Mucosa of descending colon (tissue), 3 donors: Measurements from ENCODE around the gene LRRC25. TPM values are rescaled to one million over a fixed set of nuclear protein-coding genes. Genes with fewer than 3 reads are reported as not detected.

Experiments used
- ATAC-seq: fragments of 200-7000 bp; cut with Tn5 transposase; one replicate; pipeline ENCODE4 v1.9.1; 2020; ENCODE audit warnings: mild to moderate bottlenecking, moderate library complexity
- DNase-seq, 3 donors: peaks; one replicate each; pipeline ENCODE4 v3.0.0-alpha.2; 2020
- H3K36me3 ChIP-seq: fragments of 200-600 bp; one replicate; pipeline ENCODE4 v1.8.0; 2021; ENCODE audit warnings: low read depth, mild to moderate bottlenecking
- H3K4me1 ChIP-seq: fragments of 200-600 bp; one replicate; pipeline ENCODE4 v1.8.0; 2021; ENCODE audit warnings: low read depth, mild to moderate bottlenecking
- H3K4me3 ChIP-seq: fragments of 200-600 bp; one replicate; pipeline ENCODE4 v1.8.0; 2021; ENCODE audit warnings: mild to moderate bottlenecking
- H3K9me3 ChIP-seq: fragments of 200-600 bp; one replicate; pipeline ENCODE4 v1.8.0; 2021; ENCODE audit warnings: mild to moderate bottlenecking
- intact Hi-C, 2 donors: fragments of 100-400 bp; cut with DNase I in 1 of 2; cut with micrococcal nuclease in 1 of 2; formaldehyde crosslinking; loops; one replicate each; pipeline versions ENCODE4 v1.11.0 to v1.11.1; 2022; cut with DNase I, micrococcal nuclease
- microRNA-seq: library from miRNA; unstranded; fragments of <30 nt; microRNA quantifications from one replicate; pipeline ENCODE4, GENCODE V29; 2019
- total RNA-seq, 3 donors: library from RNA; stranded (reverse); fragmentation: NEBNext Ultra II Directional in 2 of 3; extraction: Animal tissue kit (Norgen Biotek cat#: 25700) in 2 of 3; gene quantifications; one replicate each; pipeline versions ENCODE4 v1.2.1 to v1.2.4, GENCODE V29; 2021 to 2023
- TF ChIP-seq, protein P1 (sequence below): fragments of 200-600 bp; IDR thresholded peaks from one replicate; pipeline ENCODE4 v1.8.0; 2022; ENCODE audit warnings: antibody characterized with exemption, mild to moderate bottlenecking
- donor health status: DM: no; HTN: no; CAD: no; lungs with moderate emphysema.
- donor health status: DM: no; HTN: no; CAD: no.
- donor health status: DM: no; HTN: yes; CAD: no.

The LRRC25 gene
- total RNA-seq, 3 donors from 2014 or later, result 2.1 to 8.8 (median 5.8) TPM

DNA sequence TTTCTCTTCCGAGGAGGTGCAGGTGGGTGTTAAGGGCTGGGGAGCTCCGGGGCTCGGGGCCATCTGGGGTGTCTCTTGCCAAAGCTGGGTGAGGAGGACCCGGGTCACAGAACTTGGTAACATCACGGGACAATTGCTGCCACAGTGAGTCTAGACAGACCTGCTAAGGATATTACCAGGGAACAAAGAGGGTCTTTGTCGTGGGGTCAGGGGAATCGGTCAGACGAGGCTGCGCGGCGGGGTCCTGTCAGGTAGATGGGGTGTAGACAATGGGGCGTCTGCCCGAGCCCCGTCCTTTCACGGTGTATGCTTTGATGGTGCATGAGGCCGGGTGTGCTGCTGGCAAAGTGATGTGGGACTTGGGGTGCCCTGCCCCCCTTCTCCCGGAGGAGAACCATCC lies 49.3 kb downstream of the LRRC25 start:
- Histone ChIP-seq H3K36me3 (no peaks in the 10 kb centered on the region), H3K4me3 (no peak overlapping the region), H3K9me3 (no peaks in the 10 kb centered on the region), H3K4me1 (peaks cover 3% of the 10 kb centered on the region)
- DNase-seq, result no peak
- intact Hi-C loops, result loop anchor here (10.0 kb wide), 1 partner anchor 57 kb away; no protein-coding TSS in a partner anchor
- TF ChIP-seq, protein P1, sequence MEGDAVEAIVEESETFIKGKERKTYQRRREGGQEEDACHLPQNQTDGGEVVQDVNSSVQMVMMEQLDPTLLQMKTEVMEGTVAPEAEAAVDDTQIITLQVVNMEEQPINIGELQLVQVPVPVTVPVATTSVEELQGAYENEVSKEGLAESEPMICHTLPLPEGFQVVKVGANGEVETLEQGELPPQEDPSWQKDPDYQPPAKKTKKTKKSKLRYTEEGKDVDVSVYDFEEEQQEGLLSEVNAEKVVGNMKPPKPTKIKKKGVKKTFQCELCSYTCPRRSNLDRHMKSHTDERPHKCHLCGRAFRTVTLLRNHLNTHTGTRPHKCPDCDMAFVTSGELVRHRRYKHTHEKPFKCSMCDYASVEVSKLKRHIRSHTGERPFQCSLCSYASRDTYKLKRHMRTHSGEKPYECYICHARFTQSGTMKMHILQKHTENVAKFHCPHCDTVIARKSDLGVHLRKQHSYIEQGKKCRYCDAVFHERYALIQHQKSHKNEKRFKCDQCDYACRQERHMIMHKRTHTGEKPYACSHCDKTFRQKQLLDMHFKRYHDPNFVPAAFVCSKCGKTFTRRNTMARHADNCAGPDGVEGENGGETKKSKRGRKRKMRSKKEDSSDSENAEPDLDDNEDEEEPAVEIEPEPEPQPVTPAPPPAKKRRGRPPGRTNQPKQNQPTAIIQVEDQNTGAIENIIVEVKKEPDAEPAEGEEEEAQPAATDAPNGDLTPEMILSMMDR, result no peak
- no peak for ATAC-seq

DNA sequence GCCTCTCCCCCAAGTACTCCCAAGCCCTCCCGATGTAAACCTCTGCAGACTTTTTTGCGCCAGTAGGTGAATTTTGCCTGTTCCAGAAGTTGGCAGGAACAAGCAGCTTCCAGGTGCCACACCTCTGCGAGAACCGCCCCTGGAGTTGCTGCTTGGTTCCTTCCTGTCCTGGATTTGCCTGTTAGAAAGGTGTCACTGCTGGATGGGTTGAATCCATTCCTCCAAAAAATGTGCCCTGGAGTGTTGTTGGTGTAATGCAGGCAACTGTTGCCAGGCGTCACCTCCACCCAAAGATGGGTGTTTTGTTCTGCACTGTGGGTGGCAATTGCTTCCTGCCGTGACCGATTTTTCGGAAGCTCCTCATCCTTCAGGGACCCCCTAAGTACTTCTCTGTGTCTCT lies 51.3 kb downstream of the LRRC25 start:
- H3K4me1 ChIP-seq, result peaks cover 11% of the 10 kb centered on the region
- no peaks in the 10 kb centered on the region for H3K36me3 ChIP-seq
- DNase-seq, result peak in 2 of 3 donors; percentile 56 to 60
- TF ChIP-seq, protein P1, result no peak
- no peak overlapping the region for H3K4me3 ChIP-seq
- H3K9me3 ChIP-seq, result no peaks in the 10 kb centered on the region
- intact Hi-C loops, result loop anchor here (10.0 kb wide), 1 partner anchor 59 kb away; no protein-coding TSS in a partner anchor
- ATAC-seq, result peak; percentile 54

DNA sequence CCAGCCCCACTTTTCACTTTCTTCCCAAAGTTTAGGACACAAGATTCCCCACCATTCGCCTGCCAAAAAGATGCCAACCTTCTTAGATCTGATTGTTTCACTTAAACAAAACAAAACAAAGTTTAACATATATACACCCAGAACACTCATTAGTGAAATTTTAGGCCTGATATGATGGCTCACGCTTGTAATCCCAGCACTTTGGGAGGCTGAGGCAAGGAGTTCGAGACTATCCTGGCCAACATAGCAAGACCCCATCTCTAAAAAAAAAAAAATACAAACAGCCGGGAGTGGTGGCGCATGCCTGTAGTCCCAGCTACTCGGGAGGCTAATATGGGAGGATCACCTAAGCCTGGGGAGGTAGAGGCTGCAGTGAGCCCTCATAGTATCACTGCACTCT lies 52.1 kb downstream of the LRRC25 start:
- Histone ChIP-seq H3K4me1 (peaks cover 11% of the 10 kb centered on the region), H3K36me3 (no peaks in the 10 kb centered on the region), H3K4me3 (no peak overlapping the region), H3K9me3 (no peaks in the 10 kb centered on the region)
- ATAC-seq (no peak), DNase-seq (no peak)
- intact Hi-C loops, result loop anchor here (10.0 kb wide), 1 partner anchor 60 kb away; no protein-coding TSS in a partner anchor
- TF ChIP-seq, protein P1, result no peak

DNA sequence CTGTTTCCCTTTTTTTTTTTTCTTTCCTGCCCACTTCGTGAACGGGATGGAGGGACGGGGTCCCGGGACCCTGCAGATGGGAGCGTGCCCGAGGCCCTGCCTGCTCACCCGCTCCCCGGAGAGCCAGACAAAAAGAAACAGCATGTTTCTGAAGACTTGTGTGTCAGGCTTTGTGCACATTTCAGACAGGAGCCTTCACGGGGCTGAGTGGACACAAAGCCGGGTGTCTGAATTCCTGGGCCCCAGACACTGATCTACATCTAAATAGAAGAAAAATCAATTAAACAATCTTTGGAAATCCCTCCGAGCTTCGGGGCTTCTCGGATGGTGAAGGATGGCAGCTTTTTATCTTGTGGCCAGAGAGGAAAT lies 52.9 kb downstream of the LRRC25 start:
- no peak for ATAC-seq
- no peak for DNase-seq
- intact Hi-C loops, result loop anchor here (10.0 kb wide), 1 partner anchor 60 kb away; no protein-coding TSS in a partner anchor
- no peak overlapping the region for H3K4me3 ChIP-seq
- H3K4me1 ChIP-seq, result peaks cover 15% of the 10 kb centered on the region
- TF ChIP-seq, protein P1, result no peak
- H3K36me3 ChIP-seq, result no peaks in the 10 kb centered on the region
- H3K9me3 ChIP-seq, result no peaks in the 10 kb centered on the region

DNA sequence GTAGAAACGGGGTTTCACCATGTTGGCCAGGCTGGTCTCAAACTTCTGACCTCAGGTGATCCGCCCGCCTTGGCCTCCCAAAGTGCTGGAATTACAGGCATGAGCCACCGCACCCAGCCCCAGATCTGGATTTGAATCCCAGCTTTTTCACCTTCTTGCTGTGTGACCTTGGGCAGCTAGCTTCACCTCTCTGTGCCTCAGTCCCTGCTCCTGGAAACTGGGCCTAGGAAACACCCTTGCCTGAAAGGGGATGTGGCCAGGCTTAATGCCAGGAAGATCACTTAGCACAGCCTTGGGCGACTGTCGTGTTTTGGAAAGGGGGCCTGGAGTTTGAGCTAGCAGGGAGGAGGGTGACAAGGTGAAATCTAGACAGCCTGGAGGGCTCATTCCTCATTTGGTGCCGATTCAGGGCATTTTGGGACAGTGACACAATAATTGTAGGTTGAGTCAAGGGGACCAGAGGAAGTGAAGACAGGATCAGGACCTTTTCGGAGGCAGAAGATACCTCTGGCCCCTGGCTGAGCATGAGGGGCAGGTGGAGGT lies 55.3 kb downstream of the LRRC25 start:
- no peak for ATAC-seq
- H3K36me3 ChIP-seq, result no peaks in the 10 kb centered on the region
- no peak for DNase-seq
- TF ChIP-seq, protein P1, result no peak
- no peak overlapping the region for H3K4me3 ChIP-seq
- intact Hi-C loops, result loop anchor here (10.0 kb wide), 1 partner anchor 63 kb away; no protein-coding TSS in a partner anchor
- peaks cover 15% of the 10 kb centered on the region for H3K4me1 ChIP-seq
- H3K9me3 ChIP-seq, result no peaks in the 10 kb centered on the region

Small RNAs within 50 kb of the gene (microRNA-seq; reads per million reads assigned to microRNA genes)
- gene MIR3189, result 0.93 reads per million

Other genes with a start within 250 kb of the LRRC25 start
- 10 to 100 TPM; 31.6 to 40.0 (median 35.2) TPM for gene PIK3R2, start 244.5 kb downstream of the LRRC25 start, total RNA-seq
- gene IFI30, start 223.8 kb downstream of the LRRC25 start, total RNA-seq, result 100 to 1,000 TPM in 1 of 3 donors, 10 to 100 TPM in 2; 46.6 to 122 (median 49.4) TPM
- gene MPV17L2, start 204.4 kb downstream of the LRRC25 start, total RNA-seq, result 10 to 100 TPM in 2 of 3 donors, 1 to 10 TPM in 1; 6.7 to 12.4 (median 12.0) TPM
- gene RAB3A, start 193.6 kb downstream of the LRRC25 start, total RNA-seq, result 1 to 10 TPM; 5.7 to 7.6 (median 6.8) TPM
- 1 to 10 TPM; 2.5 to 7.7 (median 6.2) TPM for gene PDE4C, start 171.2 kb downstream of the LRRC25 start, total RNA-seq
- 10 to 100 TPM in 1 of 3 donors, 1 to 10 TPM in 2; 4.4 to 10.6 (median 8.0) TPM for gene IQCN, start 123.2 kb downstream of the LRRC25 start, total RNA-seq
- 100 to 1,000 TPM; 267 to 328 (median 295) TPM for gene JUND, start 116.0 kb downstream of the LRRC25 start, total RNA-seq
- 100 to 1,000 TPM in 2 of 3 donors, 10 to 100 TPM in 1; 86.3 to 158 (median 124) TPM for gene LSM4, start 74.5 kb downstream of the LRRC25 start, total RNA-seq
- gene PGPEP1, start 57.0 kb downstream of the LRRC25 start, total RNA-seq, result 10 to 100 TPM; 77.1 to 97.4 (median 91.5) TPM
- 10 to 100 TPM; 13.8 to 28.2 (median 20.4) TPM for gene GDF15, start 11.5 kb downstream of the LRRC25 start, total RNA-seq
- 10 to 100 TPM; 31.2 to 48.6 (median 41.1) TPM for gene SSBP4, start 21.8 kb upstream of the LRRC25 start, total RNA-seq
- 10 to 100 TPM; 10.2 to 20.0 (median 13.2) TPM for gene ISYNA1, start 40.5 kb upstream of the LRRC25 start, total RNA-seq
- gene ELL, start 124.4 kb upstream of the LRRC25 start, total RNA-seq, result 10 to 100 TPM; 17.8 to 21.6 (median 18.9) TPM
- 100 to 1,000 TPM; 152 to 256 (median 162) TPM for gene FKBP8, start 146.0 kb upstream of the LRRC25 start, total RNA-seq
- gene KXD1, start 160.2 kb upstream of the LRRC25 start, total RNA-seq, result 10 to 100 TPM; 63.2 to 76.9 (median 68.8) TPM
- 100 to 1,000 TPM; 771 to 910 (median 811) TPM for gene UBA52, start 174.2 kb upstream of the LRRC25 start, total RNA-seq
- 10 to 100 TPM; 48.2 to 55.4 (median 49.3) TPM for gene REX1BD, start 191.2 kb upstream of the LRRC25 start, total RNA-seq
- 1 to 10 TPM; 1.3 to 7.0 (median 6.6) TPM for gene CRLF1, start 209.2 kb upstream of the LRRC25 start, total RNA-seq
- 10 to 100 TPM in 1 of 3 donors, 1 to 10 TPM in 1, under 1 TPM in 1; 0.93 to 10.5 (median 1.4) TPM for gene TMEM59L, start 215.2 kb upstream of the LRRC25 start, total RNA-seq
- 10 to 100 TPM in 1 of 3 donors, 1 to 10 TPM in 2; 7.6 to 16.6 (median 8.9) TPM for gene KLHL26, start 239.4 kb upstream of the LRRC25 start, total RNA-seq